Spleen (tissue), 11 donors: Measurements from ENCODE around the gene EVA1C. TPM values are rescaled to one million over a fixed set of nuclear protein-coding genes. Genes with fewer than 3 reads are reported as not detected.

Experiments
- DNase-seq: peaks from one replicate; pipeline ENCODE4 v3.0.0-alpha.2; 2020
- H3K27ac ChIP-seq, 8 donors: fragments of 200-600 bp; sonication (generic) in 7 of 8; 1 replicate in 4 of 8; 2 replicates in 4 of 8; pipeline versions ENCODE4 v1.5.0 to v1.8.0; 2016 to 2021; ENCODE audit warnings: inconsistent platforms in 4 of 8, mild to moderate bottlenecking in 4 of 8, moderate library complexity in 1 of 8
- H3K27me3 ChIP-seq, 7 donors: fragments of 200-600 bp; sonication (generic) in 6 of 7; replicated peaks in 1 of 7; 1 replicate in 4 of 7; 2 replicates in 3 of 7; pipeline versions ENCODE4 v1.5.0 to v1.8.0; 2016 to 2021; ENCODE audit warnings: inconsistent platforms in 3 of 7, mild to moderate bottlenecking in 1 of 7
- H3K36me3 ChIP-seq, 6 donors: fragments of 200-600 bp; sonication (generic) in 5 of 6; 1 replicate in 4 of 6; 2 replicates in 2 of 6; pipeline versions ENCODE4 v1.5.0 to v1.8.0; 2016 to 2021; ENCODE audit warnings: inconsistent platforms in 2 of 6
- H3K4me1 ChIP-seq, 6 donors: fragments of 200-600 bp; sonication (generic) in 5 of 6; 1 replicate in 3 of 6; 2 replicates in 3 of 6; pipeline versions ENCODE4 v1.5.0 to v1.8.0; 2016 to 2021; ENCODE audit warnings: inconsistent platforms in 3 of 6
- H3K4me3 ChIP-seq, 8 donors: fragments of 200-600 bp; sonication (generic) in 7 of 8; 1 replicate in 4 of 8; 2 replicates in 4 of 8; pipeline versions ENCODE4 v1.5.0 to v1.8.0; 2016 to 2021; ENCODE audit warnings: inconsistent platforms in 4 of 8, mild to moderate bottlenecking in 4 of 8, moderate library complexity in 2 of 8
- H3K9me3 ChIP-seq, 8 donors: fragments of 200-600 bp; sonication (generic) in 7 of 8; 1 replicate in 4 of 8; 2 replicates in 4 of 8; pipeline versions ENCODE4 v1.5.0 to v1.8.0; 2016 to 2021; ENCODE audit warnings: inconsistent platforms in 4 of 8
- CTCF ChIP-seq, 11 experiments: fragments of 200-600 bp in 7 of 11; fragments of 450-650 bp in 4 of 11; sonication (generic) in 4 of 11; IDR thresholded peaks in 8 of 11; conservative IDR thresholded peaks in 3 of 11; 1 replicate in 7 of 11; 2 replicates in 4 of 11; pipeline versions ENCODE4 v1.4.0 to v1.8.0; 2016 to 2021; ENCODE audit warnings: antibody characterized with exemption in 11 of 11, inconsistent platforms in 4 of 11, mild to moderate bottlenecking in 1 of 11
- POLR2A ChIP-seq, 3 donors: fragments of 450-650 bp; IDR thresholded peaks; one replicate each; pipeline ENCODE4 v1.5.1; 2017; ENCODE audit warnings: antibody characterized with exemption in 3 of 3, mild to moderate bottlenecking in 1 of 3
- POLR2AphosphoS5 ChIP-seq, 3 donors: sonication (generic); formaldehyde crosslinking; IDR thresholded peaks; one replicate each; pipeline ENCODE4 v1.5.1; 2017; ENCODE audit warnings: antibody characterized with exemption in 3 of 3
- WGBS, 5 donors: extraction: QIAGEN DNeasy Blood & Tissue Kit in 3 of 5; methylation state at CpG; one replicate each; pipeline versions ENCODE4 v1.1.5 to v1.1.7; 2013 to 2018; 5-methylcytosine and 5-hydroxymethylcytosine counted together
- intact Hi-C: fragments of 100-400 bp; cut with DNase I; formaldehyde crosslinking; loops from one replicate; pipeline ENCODE4 v1.15.0; 2023; ENCODE audit warnings: low total_unique reads
- polyA plus RNA-seq, 3 donors: library from polyadenylated mRNA; stranded (reverse); fragments of 200-250 nt; gene quantifications; one replicate each; pipeline ENCODE4 v1.2.1, GENCODE V29; 2013
- total RNA-seq, 7 donors: library from RNA; depleted of rRNA in 3 of 7; stranded (reverse); fragments of >200 nt in 3 of 7; fragmentation: NEBNext Ultra II Directional in 4 of 7; extraction: Animal tissue kit (Norgen Biotek cat#: 25700) in 4 of 7; gene quantifications; one replicate each; pipeline versions ENCODE4 v1.1.0 to v1.2.1, GENCODE V29; 2016 to 2021
- donor health status: healthy with polysubstance abuse.
- donor health status: DM: no; HTN: no; CAD: no; lungs with moderate emphysema.
- donor health status: DM: no; HTN: no; CAD: no.
- donor health status: Bipolar disorder and iron deficiency.
- donor health status: healthy.
- donor health status: DM: no; HTN: no; CAD: no.
- donor health status: DM: yes; HTN: yes; CAD: no.

The EVA1C gene
- total and polyA plus RNA-seq, 10 donors = 11.9 to 39.4 (median 25.4) TPM

GRCh38 chr21:32548978-32549377, 136.5 kb downstream of the EVA1C start:
- H3K27me3 ChIP-seq = no peaks in the 10 kb centered on the region
- no peak overlapping the region for H3K4me3 ChIP-seq
- H3K36me3 ChIP-seq = no peaks in the 10 kb centered on the region
- no peak overlapping the region for H3K27ac ChIP-seq
- no peak for TF ChIP-seq POLR2A (IDR thresholded peaks at IDR 0.05)
- peaks cover 0 to 4% (median 0%) of the 10 kb centered on the region in 6 donors for H3K4me1 ChIP-seq
- no peak for DNase-seq
- intact Hi-C loops = no loop called here
- H3K9me3 ChIP-seq = no peaks in the 10 kb centered on the region
- WGBS, 5 donors = 46 to 59% (median 51%) methylated on average over 8 of the region's 8 CpGs

GRCh38 chr21:32549440-32549839, 136.9 kb downstream of the EVA1C start:
- TF ChIP-seq POLR2AphosphoS5 (IDR thresholded peaks at IDR 0.05) (no peak), CTCF (IDR thresholded peaks at IDR 0.05 in 8 of 11, conservative IDR thresholded peaks at IDR 0.05 in 3 of 11) (no peak), POLR2A (IDR thresholded peaks at IDR 0.05) (no peak)
- intact Hi-C loops = no loop called here
- Histone ChIP-seq H3K4me3 (no peak overlapping the region), H3K27ac (no peak overlapping the region), H3K27me3 (no peaks in the 10 kb centered on the region), H3K36me3 (no peaks in the 10 kb centered on the region), H3K9me3 (no peaks in the 10 kb centered on the region), H3K4me1 (peaks cover 0 to 4% (median 0%) of the 10 kb centered on the region in 6 donors)
- no peak for DNase-seq
- WGBS, 5 donors = 7 to 39% (median 15%) methylated on average over 1 of the region's 1 CpG

- WGBS, 5 donors = 84 to 91% (median 91%) methylated on average over 3 of the region's 3 CpGs
- Histone ChIP-seq H3K27me3 (no peaks in the 10 kb centered on the region), H3K27ac (no peak overlapping the region), H3K4me3 (no peak overlapping the region), H3K36me3 (no peaks in the 10 kb centered on the region), H3K9me3 (no peaks in the 10 kb centered on the region), H3K4me1 (peaks cover 0 to 4% (median 0%) of the 10 kb centered on the region in 6 donors)
- intact Hi-C loops = no loop called here
- no peak for DNase-seq
- TF ChIP-seq POLR2A (IDR thresholded peaks at IDR 0.05) (no peak), POLR2AphosphoS5 (IDR thresholded peaks at IDR 0.05) (no peak), CTCF (IDR thresholded peaks at IDR 0.05 in 8 of 11, conservative IDR thresholded peaks at IDR 0.05 in 3 of 11) (no peak)
Measured at GRCh38 chr21:32549886-32550285, 137.4 kb downstream of the EVA1C start.

GRCh38 chr21:32554832-32555638, 142.5 kb downstream of the EVA1C start:
- no peak overlapping the region for H3K27ac ChIP-seq
- no peak for TF ChIP-seq CTCF (IDR thresholded peaks at IDR 0.05 in 8 of 11, conservative IDR thresholded peaks at IDR 0.05 in 3 of 11)
- TF ChIP-seq POLR2A (IDR thresholded peaks at IDR 0.05) = no peak
- TF ChIP-seq POLR2AphosphoS5 (IDR thresholded peaks at IDR 0.05) = no peak
- no peaks in the 10 kb centered on the region for H3K9me3 ChIP-seq
- H3K4me3 ChIP-seq = no peak overlapping the region
- intact Hi-C loops = no loop called here
- no peaks in the 10 kb centered on the region for H3K4me1 ChIP-seq
- H3K36me3 ChIP-seq = no peaks in the 10 kb centered on the region
- no peaks in the 10 kb centered on the region for H3K27me3 ChIP-seq
- no peak for DNase-seq
- WGBS, 5 donors = 91 to 97% (median 92%) methylated on average over 4 of the region's 4 CpGs
